ENCODE measurements around the gene INHBC. TPM values are rescaled to one million over a fixed set of nuclear protein-coding genes. Genes with fewer than 3 reads are reported as not detected.

The INHBC gene
- total RNA-seq, 2 donors from 2014 or later = not detected

GRCh38 chr12:57461917-57462250, 27.3 kb downstream of the INHBC start:
- peaks cover 16% of the 10 kb centered on the region for H3K4me1 Mint-ChIP-seq
- H3K9ac ChIP-seq (ENCODE audit: extremely low read depth, low read length, poor library complexity, severe bottlenecking) = no peak overlapping the region
- WGBS, 2 experiments (ENCODE audit: insufficient coverage in 1 of 2, insufficient read length in 1 of 2) = 0% methylated on average over 9 of the region's 9 CpGs; no CpG with 5 or more reads in 1 of the 2 experiments
- no peaks in the 10 kb centered on the region for H3K36me3 ChIP-seq (ENCODE audit: control insufficient read depth, insufficient read depth, low read length)
- H3K27ac Mint-ChIP-seq = peak overlapping the region; percentile 90
- H3K9me3 Mint-ChIP-seq = no peaks in the 10 kb centered on the region
- H3K27me3 Mint-ChIP-seq (ENCODE audit: insufficient read depth) = peaks cover 38% of the 10 kb centered on the region
- no peaks in the 10 kb centered on the region for H3K36me3 Mint-ChIP-seq (ENCODE audit: low read depth)
- no peaks in the 10 kb centered on the region for H3K9me3 ChIP-seq (ENCODE audit: control insufficient read depth, low read length)
- H3K4me3 ChIP-seq (ENCODE audit: low read length) = peak overlapping the region; percentile 87
- H3K4me1 ChIP-seq (ENCODE audit: control insufficient read depth, insufficient read depth, low read length) = no peaks in the 10 kb centered on the region
- no peak for TF ChIP-seq CTCF (conservative IDR thresholded peaks at IDR 0.05)
- no peak overlapping the region for H3K27ac ChIP-seq (ENCODE audit: low read depth, low read length)
- DNase-seq = no peak
- peaks cover 35% of the 10 kb centered on the region for H3K27me3 ChIP-seq (ENCODE audit: control insufficient read depth, insufficient read depth, low read length, poor library complexity, severe bottlenecking)
- peak overlapping the region; percentile 83 for H3K4me3 Mint-ChIP-seq

GRCh38 chr12:57462251-57462911, 27.8 kb downstream of the INHBC start:
- H3K9ac ChIP-seq (ENCODE audit: extremely low read depth, low read length, poor library complexity, severe bottlenecking) = no peak overlapping the region
- no peaks in the 10 kb centered on the region for H3K9me3 Mint-ChIP-seq
- peak; percentile 100 for DNase-seq
- H3K27me3 Mint-ChIP-seq (ENCODE audit: insufficient read depth) = peaks cover 42% of the 10 kb centered on the region
- peak overlapping the region; percentile 87 for H3K4me3 ChIP-seq (ENCODE audit: low read length)
- H3K4me1 Mint-ChIP-seq = peaks cover 16% of the 10 kb centered on the region
- peak overlapping the region; percentile 55 for H3K27ac ChIP-seq (ENCODE audit: low read depth, low read length)
- H3K27me3 ChIP-seq (ENCODE audit: control insufficient read depth, insufficient read depth, low read length, poor library complexity, severe bottlenecking) = peaks cover 35% of the 10 kb centered on the region
- H3K36me3 Mint-ChIP-seq (ENCODE audit: low read depth) = no peaks in the 10 kb centered on the region
- peak overlapping the region; percentile 81 for H3K27ac Mint-ChIP-seq
- no peaks in the 10 kb centered on the region for H3K4me1 ChIP-seq (ENCODE audit: control insufficient read depth, insufficient read depth, low read length)
- H3K4me3 Mint-ChIP-seq = peak overlapping the region; percentile 83
- TF ChIP-seq CTCF (conservative IDR thresholded peaks at IDR 0.05) = peak; percentile 94
- no peaks in the 10 kb centered on the region for H3K36me3 ChIP-seq (ENCODE audit: control insufficient read depth, insufficient read depth, low read length)
- H3K9me3 ChIP-seq (ENCODE audit: control insufficient read depth, low read length) = no peaks in the 10 kb centered on the region
- 1 to 4% methylated on average over 7 to 28 of the region's 28 CpGs for WGBS, 2 experiments (ENCODE audit: insufficient coverage in 1 of 2, insufficient read length in 1 of 2)

- Mint-ChIP-seq H3K27ac (no peak overlapping the region), H3K4me3 (peak overlapping the region; percentile 83)
Measured at GRCh38 chr12:57462912-57463253, 28.3 kb downstream of the INHBC start.

More at GRCh38 chr12:57462912-57463253, 28.3 kb downstream of the INHBC start:
- Histone ChIP-seq H3K36me3 (ENCODE audit: control insufficient read depth, insufficient read depth, low read length) (no peaks in the 10 kb centered on the region), H3K4me1 (ENCODE audit: control insufficient read depth, insufficient read depth, low read length) (no peaks in the 10 kb centered on the region), H3K4me3 (ENCODE audit: low read length) (no peak overlapping the region), H3K27me3 (ENCODE audit: control insufficient read depth, insufficient read depth, low read length, poor library complexity, severe bottlenecking) (peaks cover 35% of the 10 kb centered on the region), H3K9me3 (ENCODE audit: control insufficient read depth, low read length) (no peaks in the 10 kb centered on the region), H3K27ac (ENCODE audit: low read depth, low read length) (no peak overlapping the region), H3K9ac (ENCODE audit: extremely low read depth, low read length, poor library complexity, severe bottlenecking) (no peak overlapping the region)
- H3K27me3 Mint-ChIP-seq (ENCODE audit: insufficient read depth) = peaks cover 47% of the 10 kb centered on the region
- TF ChIP-seq CTCF (conservative IDR thresholded peaks at IDR 0.05) = no peak
- 30 to 57% methylated on average over 4 to 5 of the region's 5 CpGs for WGBS, 2 experiments (ENCODE audit: insufficient coverage in 1 of 2, insufficient read length in 1 of 2)
- no peak for DNase-seq
- H3K36me3 Mint-ChIP-seq (ENCODE audit: low read depth) = no peaks in the 10 kb centered on the region
- peaks cover 16% of the 10 kb centered on the region for H3K4me1 Mint-ChIP-seq
- H3K9me3 Mint-ChIP-seq = no peaks in the 10 kb centered on the region
